HCT116 (cell line): ENCODE measurements around the gene SORCS2. TPM values are rescaled to one million over a fixed set of nuclear protein-coding genes. Genes with fewer than 3 reads are reported as not detected.

Source experiments
- ATAC-seq: fragments of 200-7000 bp; cut with Tn5 transposase; 2 replicates; pipeline ENCODE4 v1.9.1; 2020; ENCODE audit warnings: mild to moderate bottlenecking, moderate library complexity
- BruUV-seq: library from RNA; stranded (reverse); fragments of 400-500 nt; replicated peaks from 2 replicates; lab custom pipeline; 2021; lab: Mats Ljungman, UMichigan
- CTCF ChIA-PET: fragments of 300-600 bp; sonication (Branson Sonifier 250); formaldehyde crosslinking; loops from one replicate; lab custom pipeline; 2021; ENCODE audit warnings: antibody characterized with exemption; lab: Charles Lee
- POLR2A ChIA-PET: fragments of 300-600, 350-600 bp; sonication (Branson Sonifier 250); formaldehyde crosslinking; loops from one replicate; lab custom pipeline; 2021; ENCODE audit warnings: antibody characterized with exemption; lab: Charles Lee
- RAD21 ChIA-PET, 2 experiments: fragments of 300-600 bp; sonication (Branson Sonifier 250); formaldehyde crosslinking; loops; one replicate each; lab custom pipeline; 2023; ENCODE audit warnings: low total read pairs in 2 of 2; ENCODE audit not compliant: uncharacterized antibody in 2 of 2, unreplicated experiment in 2 of 2, low non-redundant PET in 1 of 2; lab: Charles Lee
- DNase-seq: peaks from one replicate; pipeline ENCODE4 v3.0.0-alpha.2; 2010; ENCODE audit warnings: low read depth, low spot score
- H2AFZ ChIP-seq: fragments of 200-600 bp; shearing (Covaris generic), sonication (generic); 2 replicates; pipeline ENCODE4 v1.6.1; 2017; ENCODE audit warnings: low read depth, mixed run types, mixed read lengths, antibody characterized with exemption, low read length; ENCODE audit not compliant: poor library complexity, severe bottlenecking
- H3K27ac ChIP-seq: 2 replicates; pipeline ENCODE4 v1.5.1; 2012; ENCODE audit warnings: low read depth, low read length
- H3K27me3 ChIP-seq: fragments of 200-600 bp; sonication (generic); 2 replicates; pipeline ENCODE4 v1.6.1; 2016; ENCODE audit warnings: mixed run types, low read length, mixed read lengths; ENCODE audit not compliant: insufficient read depth
- H3K36me3 ChIP-seq, 2 experiments: fragments of 200-500 bp in 1 of 2; fragments of 200-600 bp in 1 of 2; sonication (Bioruptor generic) in 1 of 2; sonication (generic) in 1 of 2; 2 replicates each; pipeline versions ENCODE4 v1.5.1 to v1.6.1; 2014 to 2016; ENCODE audit warnings: low read length in 2 of 2, inconsistent platforms in 1 of 2, mixed read lengths in 1 of 2, mixed run types in 1 of 2; ENCODE audit not compliant: insufficient read depth in 2 of 2, control insufficient read depth in 1 of 2
- H3K4me1 ChIP-seq, 2 experiments: fragments of 200-600 bp in 1 of 2; sonication (generic) in 1 of 2; 2 replicates each; pipeline versions ENCODE4 v1.5.1 to v1.6.1; 2012 to 2017; ENCODE audit warnings: low read length in 2 of 2, inconsistent platforms in 1 of 2, mild to moderate bottlenecking in 1 of 2, mixed read lengths in 1 of 2, mixed run types in 1 of 2, moderate library complexity in 1 of 2; ENCODE audit not compliant: insufficient read depth in 2 of 2, control insufficient read depth in 1 of 2
- H3K4me2 ChIP-seq: fragments of 200-600 bp; sonication (generic); 2 replicates; pipeline ENCODE4 v1.6.1; 2017; ENCODE audit warnings: mixed run types, low read length, mixed read lengths
- H3K4me3 ChIP-seq, 2 experiments: fragments of 200-600 bp in 1 of 2; sonication (generic) in 1 of 2; replicated peaks in 1 of 2; 2 replicates each; pipeline ENCODE4 v1.5.1; 2011 to 2016; ENCODE audit warnings: low read length in 2 of 2, control low read depth in 1 of 2, low read depth in 1 of 2, mild to moderate bottlenecking in 1 of 2, mixed read lengths in 1 of 2, mixed run types in 1 of 2
- H3K79me2 ChIP-seq: fragments of 200-600 bp; sonication (generic); 2 replicates; pipeline ENCODE4 v1.6.1; 2017; ENCODE audit warnings: mild to moderate bottlenecking, mixed run types, low read length, moderate library complexity, mixed read lengths; ENCODE audit not compliant: insufficient read depth
- H3K9ac ChIP-seq: fragments of 200-600 bp; sonication (generic); 2 replicates; pipeline ENCODE4 v1.6.1; 2016; ENCODE audit warnings: low read length, mixed read lengths
- H3K9me2 ChIP-seq: fragments of 200-600 bp; sonication (generic), shearing (Covaris generic); 2 replicates; pipeline ENCODE4 v1.6.1; 2017; ENCODE audit warnings: mixed run types, mild to moderate bottlenecking, moderate library complexity; ENCODE audit not compliant: insufficient read depth
- H3K9me3 ChIP-seq, 2 experiments: fragments of 200-500 bp in 1 of 2; fragments of 200-600 bp in 1 of 2; sonication (Bioruptor generic) in 1 of 2; sonication (generic) in 1 of 2; 2 replicates each; pipeline ENCODE4 v1.6.1; 2014 to 2017; ENCODE audit warnings: low read length in 2 of 2, mixed read lengths in 2 of 2, inconsistent platforms in 1 of 2, low read depth in 1 of 2, mild to moderate bottlenecking in 1 of 2, mixed run types in 1 of 2, moderate library complexity in 1 of 2; ENCODE audit not compliant: control insufficient read depth in 1 of 2, insufficient read depth in 1 of 2
- H4K20me1 ChIP-seq: fragments of 200-600 bp; sonication (generic), shearing (Covaris generic); 2 replicates; pipeline ENCODE4 v1.6.1; 2017; ENCODE audit warnings: mixed run types, mild to moderate bottlenecking, moderate library complexity; ENCODE audit not compliant: insufficient read depth
- CEBPB ChIP-seq: IDR thresholded peaks from 2 replicates; pipeline ENCODE4 v1.6.1; 2012; ENCODE audit warnings: low read depth
- ELF1 ChIP-seq: IDR thresholded peaks from 2 replicates; pipeline ENCODE4 v1.6.1; 2012; ENCODE audit warnings: low read depth, borderline replicate concordance
- EZH2 ChIP-seq: fragments of 200-600 bp; sonication (generic); IDR thresholded peaks from 2 replicates; pipeline ENCODE4 v1.6.1; 2017; ENCODE audit warnings: antibody characterized with exemption, mixed run types
- EZH2phosphoT487 ChIP-seq: fragments of 200-600 bp; IDR thresholded peaks from 2 replicates; pipeline ENCODE4 v1.6.1; 2018; ENCODE audit warnings: antibody characterized with exemption, borderline replicate concordance
- FOSL1 ChIP-seq: IDR thresholded peaks from 2 replicates; pipeline ENCODE4 v1.6.1; 2012; ENCODE audit warnings: low read depth
- JUND ChIP-seq: IDR thresholded peaks from 2 replicates; pipeline ENCODE4 v1.6.1; 2012
- POLR2A ChIP-seq: IDR thresholded peaks from 2 replicates; pipeline ENCODE4 v1.7.0; 2011; ENCODE audit warnings: borderline replicate concordance; ENCODE audit not compliant: insufficient read depth, insufficient read length; ENCODE audit errors: extremely low read depth
- POLR2AphosphoS5 ChIP-seq: IDR thresholded peaks from 2 replicates; pipeline ENCODE4 v1.6.1; 2011; ENCODE audit warnings: mild to moderate bottlenecking, low read depth, low read length, moderate library complexity
- RAD21 ChIP-seq: IDR thresholded peaks from 2 replicates; pipeline ENCODE4 v1.6.1; 2012; ENCODE audit warnings: low read depth, mild to moderate bottlenecking
- SIN3A ChIP-seq: IDR thresholded peaks from 2 replicates; pipeline ENCODE4 v1.6.1; 2012; ENCODE audit warnings: low read depth
- SP1 ChIP-seq: IDR thresholded peaks from 2 replicates; pipeline ENCODE4 v1.6.1; 2012; ENCODE audit warnings: low read depth
- SRF ChIP-seq: IDR thresholded peaks from 2 replicates; pipeline ENCODE4 v1.6.1; 2012; ENCODE audit warnings: low read depth
- TCF7L2 ChIP-seq: IDR thresholded peaks from 2 replicates; pipeline ENCODE4 v1.7.0; 2011; ENCODE audit warnings: borderline replicate concordance, inconsistent platforms; ENCODE audit not compliant: insufficient read depth, insufficient read length; ENCODE audit errors: extremely low read depth
- YY1 ChIP-seq: IDR thresholded peaks from 2 replicates; pipeline ENCODE4 v1.6.1; 2011; ENCODE audit warnings: low read length, low read depth, moderate library complexity, mild to moderate bottlenecking; ENCODE audit not compliant: insufficient replicate concordance; ENCODE audit errors: extremely low read depth
- ZFX ChIP-seq: fragments of 450-650 bp; IDR thresholded peaks from 2 replicates; pipeline ENCODE4 v1.6.1; 2017
- ZNF274 ChIP-seq: fragments of 200-500 bp; sonication (Bioruptor generic); IDR thresholded peaks from 2 replicates; pipeline ENCODE4 v1.6.1; 2014; ENCODE audit warnings: mild to moderate bottlenecking, low read depth, low read length, inconsistent platforms
- intact Hi-C: fragments of 100-400 bp; cut with micrococcal nuclease; formaldehyde crosslinking; loops from 2 replicates; pipeline ENCODE4 v1.10.0; 2022
- total RNA-seq: library from RNA; stranded (reverse); gene quantifications from one replicate; pipeline ENCODE4 v1.2.1, GENCODE V29; 2021; ENCODE audit not compliant: unreplicated experiment
- TF ChIP-seq, protein P1 (sequence below): IDR thresholded peaks from 2 replicates; pipeline ENCODE4 v1.6.1; 2012
- TF ChIP-seq, protein P2 (sequence below): IDR thresholded peaks from 2 replicates; pipeline ENCODE4 v1.6.1; 2012; ENCODE audit warnings: low read depth

The SORCS2 gene
- total RNA-seq, 1 experiment from 2014 or later, result 0.37 TPM

DNA sequence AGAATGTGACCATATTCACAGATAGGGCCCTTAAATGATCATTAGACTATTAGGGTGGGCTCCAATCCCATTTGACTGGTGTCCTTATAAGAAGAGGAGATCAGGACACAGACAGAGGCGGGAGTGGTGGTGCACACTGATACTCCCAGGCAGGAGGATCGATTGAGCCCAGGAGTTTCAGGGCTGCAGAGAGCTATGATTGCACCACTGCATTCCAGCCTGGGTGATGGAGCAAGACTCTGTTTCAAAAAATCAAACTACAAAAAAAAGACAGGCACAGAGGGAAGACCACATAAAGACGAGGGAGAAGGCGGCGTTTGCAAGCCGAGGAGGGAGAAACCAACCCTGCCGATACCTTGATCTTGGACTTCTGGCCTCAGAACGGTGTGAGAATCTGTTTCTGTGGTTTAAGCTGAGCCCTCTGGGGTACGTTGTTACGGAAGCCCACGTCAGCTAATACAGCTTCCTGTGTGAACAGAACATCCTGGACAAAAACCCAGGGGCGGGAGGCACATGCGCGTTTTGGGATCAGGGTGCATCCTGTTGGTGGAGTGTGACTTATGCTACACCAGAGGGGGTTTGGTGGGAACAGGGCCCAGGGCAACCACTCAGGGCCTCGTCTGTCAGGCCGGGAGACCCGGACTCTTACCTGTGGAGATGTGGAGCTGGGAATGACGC, 454.2 kb downstream of the SORCS2 start:
- intact Hi-C loops, result no loop called here
- TF ChIP-seq EZH2 (no peak), POLR2AphosphoS5 (no peak), ELF1 (no peak), TCF7L2 (no peak), YY1 (no peak), SIN3A (no peak), ZFX (no peak), SP1 (no peak), POLR2A (no peak), ZNF274 (no peak), JUND (no peak), CEBPB (no peak), FOSL1 (no peak), SRF (no peak), RAD21 (no peak), EZH2phosphoT487 (no peak)
- TF ChIP-seq, protein P1, sequence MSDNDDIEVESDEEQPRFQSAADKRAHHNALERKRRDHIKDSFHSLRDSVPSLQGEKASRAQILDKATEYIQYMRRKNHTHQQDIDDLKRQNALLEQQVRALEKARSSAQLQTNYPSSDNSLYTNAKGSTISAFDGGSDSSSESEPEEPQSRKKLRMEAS, result no peak
- TF ChIP-seq, protein P2, sequence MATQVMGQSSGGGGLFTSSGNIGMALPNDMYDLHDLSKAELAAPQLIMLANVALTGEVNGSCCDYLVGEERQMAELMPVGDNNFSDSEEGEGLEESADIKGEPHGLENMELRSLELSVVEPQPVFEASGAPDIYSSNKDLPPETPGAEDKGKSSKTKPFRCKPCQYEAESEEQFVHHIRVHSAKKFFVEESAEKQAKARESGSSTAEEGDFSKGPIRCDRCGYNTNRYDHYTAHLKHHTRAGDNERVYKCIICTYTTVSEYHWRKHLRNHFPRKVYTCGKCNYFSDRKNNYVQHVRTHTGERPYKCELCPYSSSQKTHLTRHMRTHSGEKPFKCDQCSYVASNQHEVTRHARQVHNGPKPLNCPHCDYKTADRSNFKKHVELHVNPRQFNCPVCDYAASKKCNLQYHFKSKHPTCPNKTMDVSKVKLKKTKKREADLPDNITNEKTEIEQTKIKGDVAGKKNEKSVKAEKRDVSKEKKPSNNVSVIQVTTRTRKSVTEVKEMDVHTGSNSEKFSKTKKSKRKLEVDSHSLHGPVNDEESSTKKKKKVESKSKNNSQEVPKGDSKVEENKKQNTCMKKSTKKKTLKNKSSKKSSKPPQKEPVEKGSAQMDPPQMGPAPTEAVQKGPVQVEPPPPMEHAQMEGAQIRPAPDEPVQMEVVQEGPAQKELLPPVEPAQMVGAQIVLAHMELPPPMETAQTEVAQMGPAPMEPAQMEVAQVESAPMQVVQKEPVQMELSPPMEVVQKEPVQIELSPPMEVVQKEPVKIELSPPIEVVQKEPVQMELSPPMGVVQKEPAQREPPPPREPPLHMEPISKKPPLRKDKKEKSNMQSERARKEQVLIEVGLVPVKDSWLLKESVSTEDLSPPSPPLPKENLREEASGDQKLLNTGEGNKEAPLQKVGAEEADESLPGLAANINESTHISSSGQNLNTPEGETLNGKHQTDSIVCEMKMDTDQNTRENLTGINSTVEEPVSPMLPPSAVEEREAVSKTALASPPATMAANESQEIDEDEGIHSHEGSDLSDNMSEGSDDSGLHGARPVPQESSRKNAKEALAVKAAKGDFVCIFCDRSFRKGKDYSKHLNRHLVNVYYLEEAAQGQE, result no peak
- POLR2A ChIA-PET, result no interaction called here

More for the DNA sequence above, 454.2 kb downstream of the SORCS2 start:
- H3K4me2 ChIP-seq, result no peak overlapping the region
- ChIA-PET CTCF (no interaction called here), RAD21 (no interaction called here)
- no peaks in the 10 kb centered on the region for H3K79me2 ChIP-seq
- no peaks in the 10 kb centered on the region for H4K20me1 ChIP-seq
- H3K4me1 ChIP-seq, result peaks cover 0 to 32% of the 10 kb centered on the region in 2 experiments; a peak in 3 of 4 replicates
- H3K36me3 ChIP-seq, result no peaks in the 10 kb centered on the region
- no peaks in the 10 kb centered on the region; a peak in 1 of 4 replicates for H3K9me3 ChIP-seq
- no peak for ATAC-seq
- no peaks in the 10 kb centered on the region for H3K9me2 ChIP-seq
- H3K4me3 ChIP-seq, result no peak overlapping the region
- H3K9ac ChIP-seq, result no peak overlapping the region
- no peak for DNase-seq
- no peak overlapping the region for H3K27ac ChIP-seq
- peaks cover 17% of the 10 kb centered on the region; the same call in 1 of the 2 replicates for H3K27me3 ChIP-seq
- no peak overlapping the region for H2AFZ ChIP-seq
- BruUV-seq, result no TSS peak
